NCI-H226 (cell line): Measurements from ENCODE around the gene SPTBN1.

Source experiments
- DNase-seq: peaks from one replicate; pipeline ENCODE4 v3.0.0-alpha.2; 2015

SPTBN1 gene

GRCh38 chr2:54455563-54456361 lies at the start of gene SPTBN1:
Gene SPTBN1 (plus strand): TSS chr2:54456327. CDS start chr2:54526419, 70,092 bp downstream.
- peak; percentile 65 for DNase-seq

GRCh38 chr2:54407693-54408092 lies 48.4 kb upstream of the SPTBN1 start:
- no peak for DNase-seq

- no peak for DNase-seq
Measured at GRCh38 chr2:54408288-54408687, 47.8 kb upstream of the SPTBN1 start.

- DNase-seq = no peak
Measured at GRCh38 chr2:54409752-54410151, 46.4 kb upstream of the SPTBN1 start.

GRCh38 chr2:54411801-54412354 lies 44.2 kb upstream of the SPTBN1 start:
- DNase-seq = no peak

- peak; percentile 21 for DNase-seq
Measured at GRCh38 chr2:54416166-54416813, 39.8 kb upstream of the SPTBN1 start.

GRCh38 chr2:54416938-54417337 lies 39.2 kb upstream of the SPTBN1 start:
- no peak for DNase-seq

- no peak for DNase-seq
Measured at GRCh38 chr2:54417577-54417976, 38.5 kb upstream of the SPTBN1 start.

GRCh38 chr2:54419388-54419787 lies 36.7 kb upstream of the SPTBN1 start:
- DNase-seq = no peak

GRCh38 chr2:54419855-54420523 lies 36.1 kb upstream of the SPTBN1 start:
- DNase-seq = no peak

GRCh38 chr2:54420524-54421172 lies 35.5 kb upstream of the SPTBN1 start:
- no peak for DNase-seq

GRCh38 chr2:54422072-54422581 lies 34.0 kb upstream of the SPTBN1 start:
- no peak for DNase-seq

GRCh38 chr2:54423213-54423612 lies 32.9 kb upstream of the SPTBN1 start:
- DNase-seq = peak; percentile 36

- DNase-seq = no peak
Measured at GRCh38 chr2:54424555-54425163, 31.5 kb upstream of the SPTBN1 start.

- DNase-seq = no peak
Measured at GRCh38 chr2:54428108-54428831, 27.9 kb upstream of the SPTBN1 start.

GRCh38 chr2:54429054-54429453 lies 27.1 kb upstream of the SPTBN1 start:
- DNase-seq = no peak

GRCh38 chr2:54429811-54430551 lies 26.1 kb upstream of the SPTBN1 start:
- DNase-seq = no peak

GRCh38 chr2:54430649-54431048 lies 25.5 kb upstream of the SPTBN1 start:
- no peak for DNase-seq

GRCh38 chr2:54432251-54433015 lies 23.7 kb upstream of the SPTBN1 start:
- no peak for DNase-seq

GRCh38 chr2:54434229-54434628 lies 21.9 kb upstream of the SPTBN1 start:
- no peak for DNase-seq
